ENCODE measurements around the gene NKAIN1.

GRCh38 chr1:31238612-31238985, 1.1 kb downstream of the NKAIN1 start:
- no peak for TF ChIP-seq CTCF (IDR thresholded peaks at IDR 0.05; ENCODE audit: low read depth, low read length, poor library complexity, severe bottlenecking)
- TF ChIP-seq EZH2phosphoT487 (IDR thresholded peaks at IDR 0.05; ENCODE audit: borderline replicate concordance, low read length), result no peak

All from DOHH2 (cell line).